NB4 (cell line): ENCODE measurements around the gene UNC119.

Experiments
- POLR2A ChIP-seq: IDR thresholded peaks from 2 replicates; pipeline ENCODE4 v1.6.1; 2011; ENCODE audit warnings: mild to moderate bottlenecking; ENCODE audit not compliant: insufficient read length; ENCODE audit errors: extremely low read depth
- TF ChIP-seq, protein P1 (sequence below): IDR thresholded peaks from one replicate; pipeline ENCODE4 v1.5.1; 2012; ENCODE audit warnings: low read depth, low read length

DNA sequence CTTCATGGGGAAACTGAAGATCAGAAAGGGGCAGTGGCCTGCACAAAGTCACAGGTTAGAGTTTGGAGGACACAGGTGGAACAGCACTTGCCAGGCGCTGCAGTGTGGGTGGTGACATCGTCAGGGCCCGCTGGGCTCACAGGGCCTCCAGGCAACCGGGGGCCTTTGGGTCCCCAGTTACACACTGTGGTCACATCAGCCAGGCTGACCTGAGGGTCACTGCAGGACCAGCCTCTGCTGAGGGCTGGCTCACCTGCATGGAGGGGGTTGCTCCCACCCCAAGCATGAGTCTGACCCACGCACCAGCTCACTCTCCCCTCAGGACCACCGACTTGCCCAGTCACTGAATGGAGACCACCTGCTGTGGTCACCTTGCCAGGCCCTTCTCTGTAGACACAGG lies 29.2 kb downstream of the UNC119 start:
- TF ChIP-seq, protein P1, sequence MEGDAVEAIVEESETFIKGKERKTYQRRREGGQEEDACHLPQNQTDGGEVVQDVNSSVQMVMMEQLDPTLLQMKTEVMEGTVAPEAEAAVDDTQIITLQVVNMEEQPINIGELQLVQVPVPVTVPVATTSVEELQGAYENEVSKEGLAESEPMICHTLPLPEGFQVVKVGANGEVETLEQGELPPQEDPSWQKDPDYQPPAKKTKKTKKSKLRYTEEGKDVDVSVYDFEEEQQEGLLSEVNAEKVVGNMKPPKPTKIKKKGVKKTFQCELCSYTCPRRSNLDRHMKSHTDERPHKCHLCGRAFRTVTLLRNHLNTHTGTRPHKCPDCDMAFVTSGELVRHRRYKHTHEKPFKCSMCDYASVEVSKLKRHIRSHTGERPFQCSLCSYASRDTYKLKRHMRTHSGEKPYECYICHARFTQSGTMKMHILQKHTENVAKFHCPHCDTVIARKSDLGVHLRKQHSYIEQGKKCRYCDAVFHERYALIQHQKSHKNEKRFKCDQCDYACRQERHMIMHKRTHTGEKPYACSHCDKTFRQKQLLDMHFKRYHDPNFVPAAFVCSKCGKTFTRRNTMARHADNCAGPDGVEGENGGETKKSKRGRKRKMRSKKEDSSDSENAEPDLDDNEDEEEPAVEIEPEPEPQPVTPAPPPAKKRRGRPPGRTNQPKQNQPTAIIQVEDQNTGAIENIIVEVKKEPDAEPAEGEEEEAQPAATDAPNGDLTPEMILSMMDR: no peak
- no peak for TF ChIP-seq POLR2A
